A549 (cell line): ENCODE data around the gene ENPP1. TPM values are rescaled to one million over a fixed set of nuclear protein-coding genes. Genes with fewer than 3 reads are reported as not detected.

Experiments
- ATAC-seq, 2 experiments: fragments of 200-7000 bp in 1 of 2; fragments of >200 bp in 1 of 2; cut with Nextera tagmentation in 1 of 2; cut with Tn5 transposase in 1 of 2; 3 replicates each; pipeline versions ENCODE4 v1.8.0 to v1.9.1; 2018 to 2020; ENCODE audit warnings: mild to moderate bottlenecking in 1 of 2, moderate library complexity in 1 of 2
- CTCF ChIA-PET: fragments of 300-600 bp; sonication (Branson Sonifier 250); formaldehyde crosslinking; extraction: SDS; loops from one replicate; lab custom pipeline; 2021; ENCODE audit warnings: antibody characterized with exemption, inconsistent platforms; lab: Yijun Ruan, JAX
- POLR2A ChIA-PET: fragments of 350-600 bp; formaldehyde crosslinking; extraction: SDS; loops from one replicate; lab custom pipeline; 2021; ENCODE audit warnings: antibody characterized with exemption, inconsistent platforms; lab: Yijun Ruan, JAX
- DNase-seq, 2 experiments: peaks; one replicate each; pipeline versions ENCODE4 v3.0.0 to v3.0.0-alpha.2; 2011 to 2016; ENCODE audit warnings: low read depth in 1 of 2, low spot score in 1 of 2
- FAIRE-seq: peaks from 2 replicates; lab custom pipeline; 2011; peaks lifted over from hg19 to GRCh38; lab: Jason Lieb, UNC
- H3K27ac ChIP-seq, 2 experiments: fragments of >200 bp; sonication (Bioruptor Twin); formaldehyde crosslinking; 3 replicates each; pipeline ENCODE4 v1.5.1; 2016 to 2017
- H3K4me1 ChIP-seq: fragments of >200 bp; sonication (Bioruptor Twin); formaldehyde crosslinking; 3 replicates; pipeline ENCODE4 v1.6.1; 2016
- H3K4me2 ChIP-seq: fragments of >200 bp; sonication (Bioruptor Twin); formaldehyde crosslinking; 3 replicates; pipeline ENCODE4 v1.6.1; 2016
- H3K4me3 ChIP-seq: fragments of >200 bp; sonication (Bioruptor Twin); formaldehyde crosslinking; 3 replicates; pipeline ENCODE4 v1.5.1; 2016
- H3K9me3 ChIP-seq: fragments of >200 bp; sonication (Bioruptor Twin); formaldehyde crosslinking; 3 replicates; pipeline ENCODE4 v1.6.1; 2016
- ATOH8 ChIP-seq: fragments of 250-450 bp; sonication (Bioruptor Pico); IDR thresholded peaks from 2 replicates; pipeline ENCODE4 v1.5.0; 2020; ENCODE audit warnings: low read depth, mild to moderate bottlenecking, moderate library complexity
- CBX2 ChIP-seq: fragments of 200-600 bp; sonication (generic); IDR thresholded peaks from 2 replicates; pipeline ENCODE4 v1.6.1; 2016; ENCODE audit warnings: low read depth, mild to moderate bottlenecking, borderline replicate concordance
- CEBPB ChIP-seq, 2 experiments: fragments of >200 bp in 1 of 2; sonication (Bioruptor Twin) in 1 of 2; formaldehyde crosslinking in 1 of 2; IDR thresholded peaks; 2 replicates each; pipeline ENCODE4 v1.6.1; 2012 to 2016
- CTCF ChIP-seq: fragments of >200 bp; sonication (Bioruptor Twin); formaldehyde crosslinking; IDR thresholded peaks from 3 replicates; pipeline ENCODE4 v1.5.1; 2016
- E2F6 ChIP-seq: IDR thresholded peaks from 2 replicates; pipeline ENCODE4 v1.6.1; 2012; ENCODE audit warnings: low read depth, borderline replicate concordance
- ELK1 ChIP-seq: fragments of 150-350 bp; IDR thresholded peaks from 2 replicates; pipeline ENCODE4 v1.6.1; 2014; ENCODE audit warnings: low read depth, mild to moderate bottlenecking, low read length
- EP300 ChIP-seq, 2 experiments: fragments of >200 bp; sonication (Bioruptor Twin); formaldehyde crosslinking; IDR thresholded peaks; 2 replicates in 1 of 2; 3 replicates in 1 of 2; pipeline ENCODE4 v1.6.1; 2016 to 2017
- ESRRA ChIP-seq: fragments of 150-350 bp; IDR thresholded peaks from 2 replicates; pipeline ENCODE4 v1.6.1; 2014; ENCODE audit warnings: mild to moderate bottlenecking, low read length, borderline replicate concordance
- FOXS1 ChIP-seq: fragments of 250-450 bp; sonication (Bioruptor Pico); IDR thresholded peaks from 2 replicates; pipeline ENCODE4 v1.5.0; 2020; ENCODE audit warnings: mild to moderate bottlenecking, moderate library complexity
- HOXB13 ChIP-seq: fragments of 250-450 bp; sonication (Bioruptor Pico); IDR thresholded peaks from 2 replicates; pipeline ENCODE4 v1.5.0; 2020; ENCODE audit warnings: low read depth, mild to moderate bottlenecking, moderate library complexity
- HOXB5 ChIP-seq: fragments of 250-450 bp; sonication (Bioruptor Pico); IDR thresholded peaks from 2 replicates; pipeline ENCODE4 v1.5.0; 2020; ENCODE audit warnings: mild to moderate bottlenecking, moderate library complexity
- JUNB ChIP-seq: fragments of >200 bp; sonication (Bioruptor Twin); formaldehyde crosslinking; IDR thresholded peaks from 2 replicates; pipeline ENCODE4 v1.6.1; 2016
- MAZ ChIP-seq: fragments of 150-350 bp; IDR thresholded peaks from 2 replicates; pipeline ENCODE4 v1.6.1; 2014; ENCODE audit warnings: antibody characterized with exemption, low read depth, low read length, borderline replicate concordance
- MYC ChIP-seq: IDR thresholded peaks from 2 replicates; pipeline ENCODE4 v1.6.1; 2012; ENCODE audit warnings: mild to moderate bottlenecking, inconsistent platforms, low read length, improper control_type of control experiment, borderline replicate concordance
- PHF8 ChIP-seq: fragments of 200-600 bp; sonication (generic); IDR thresholded peaks from 2 replicates; pipeline ENCODE4 v1.6.1; 2016; ENCODE audit warnings: low read depth, mild to moderate bottlenecking, antibody characterized with exemption, moderate library complexity, borderline replicate concordance
- RAD21 ChIP-seq, 2 experiments: fragments of >200 bp in 1 of 2; sonication (Bioruptor Twin) in 1 of 2; formaldehyde crosslinking in 1 of 2; IDR thresholded peaks in 1 of 2; conservative IDR thresholded peaks in 1 of 2; 2 replicates in 1 of 2; 3 replicates in 1 of 2; pipeline ENCODE4 v1.6.1; 2012 to 2018; ENCODE audit warnings: inconsistent platforms in 1 of 2
- RARB ChIP-seq: fragments of 250-450 bp; sonication (Bioruptor Pico); IDR thresholded peaks from 2 replicates; pipeline ENCODE4 v1.8.0; 2021; ENCODE audit warnings: mild to moderate bottlenecking, moderate library complexity
- REST ChIP-seq: fragments of 200-600 bp; sonication (generic); IDR thresholded peaks from 2 replicates; pipeline ENCODE4 v1.6.1; 2016; ENCODE audit warnings: antibody characterized with exemption, mild to moderate bottlenecking, moderate library complexity
- RFX5 ChIP-seq: fragments of 450-650 bp; IDR thresholded peaks from 2 replicates; pipeline ENCODE4 v1.7.1; 2014; ENCODE audit warnings: antibody characterized with exemption, mild to moderate bottlenecking, moderate library complexity
- SMC3 ChIP-seq: fragments of >200 bp; sonication (Bioruptor Twin); formaldehyde crosslinking; IDR thresholded peaks from 3 replicates; pipeline ENCODE4 v1.6.1; 2018; ENCODE audit warnings: inconsistent platforms
- WGBS: methylation state at CpG from one replicate; pipeline ENCODE4 v1.1.6; 2017; ENCODE audit errors: missing lambda C conversion rate; 5-methylcytosine and 5-hydroxymethylcytosine counted together
- polyA plus RNA-seq, 4 experiments: library from polyadenylated mRNA; depleted of rRNA in 3 of 4; stranded (reverse); fragments of >200 nt; fragmentation: RNase III in 1 of 4; extraction: RNeasy Plus Mini Kit Qiagen cat#74134 plus additional on column Dnase treatment in 1 of 4; gene quantifications; 2 replicates in 3 of 4; 3 replicates in 1 of 4; pipeline ENCODE4 v1.2.3, GENCODE V29; 2011 to 2017

ENPP1 gene
- polyA plus RNA-seq, 2 of the 4 experiments (the other 2 are of a cell fraction), result 0.97 to 5.3 TPM

- POLR2A ChIA-PET, result no interaction called here
Observed at GRCh38 chr6:131909408-131910218, 101.8 kb downstream of the ENPP1 start.

GRCh38 chr6:131910219-131910589 lies 102.4 kb downstream of the ENPP1 start:
- TF ChIP-seq PHF8, result no peak
- TF ChIP-seq MYC, result no peak
- TF ChIP-seq FOXS1 (CRISPR knock-in tag), result no peak
- no peak for TF ChIP-seq ELK1
- no peak for TF ChIP-seq MAZ
- no peak for TF ChIP-seq REST
- TF ChIP-seq HOXB13 (CRISPR knock-in tag), result no peak
- TF ChIP-seq RARB (CRISPR knock-in tag), result no peak
- TF ChIP-seq ESRRA, result no peak
- TF ChIP-seq HOXB5 (CRISPR knock-in tag), result no peak
- no peak for TF ChIP-seq JUNB
- no peak for TF ChIP-seq ATOH8 (CRISPR knock-in tag)
- no peak for TF ChIP-seq CEBPB (IDR thresholded peaks at IDR 0.05)
- TF ChIP-seq RFX5, result no peak
- no peak for TF ChIP-seq EP300 (IDR thresholded peaks at IDR 0.05)
- TF ChIP-seq CBX2, result no peak
- Histone ChIP-seq H3K4me3 (no peak overlapping the region), H3K4me2 (no peak overlapping the region), H3K27ac (no peak overlapping the region), H3K9me3 (no peaks in the 10 kb centered on the region), H3K4me1 (no peaks in the 10 kb centered on the region)
- WGBS, result 88% methylated on average over 1 of the region's 1 CpG
- ChIA-PET CTCF (interaction anchor here (0.7 to 6.9 kb wide), 24 partner anchors 8 to 265 kb away, joined by 3 to 72 read pairs (median 3); partner anchors contain the start of gene ENPP1), POLR2A (no interaction called here)
- ATAC-seq (no peak), DNase-seq (no peak), FAIRE-seq (no peak)

More at GRCh38 chr6:131909408-131910218, 101.8 kb downstream of the ENPP1 start:
- no peak for TF ChIP-seq E2F6
- peak; percentile 86 for TF ChIP-seq SMC3
- peak; percentile 80 for TF ChIP-seq CTCF
- peak; percentile 78 to 84 for TF ChIP-seq RAD21 (conservative IDR thresholded peaks at IDR 0.05 in 1 of 2, IDR thresholded peaks at IDR 0.05 in 1 of 2)
- TF ChIP-seq, all 56 proteins: peak for 3
- Histone ChIP-seq H3K9me3 (no peaks in the 10 kb centered on the region), H3K4me3 (no peak overlapping the region), H3K4me1 (no peaks in the 10 kb centered on the region), H3K27ac (no peak overlapping the region), H3K4me2 (no peak overlapping the region)
- 64% methylated on average over 4 of the region's 4 CpGs for WGBS
- CTCF ChIA-PET, result interaction anchor here (0.5 to 6.9 kb wide), 26 partner anchors 8 to 322 kb away, joined by 3 to 72 read pairs (median 3); partner anchors contain the start of gene ENPP1
- DNase-seq (peak; percentile 27 to 63), ATAC-seq (peak; percentile 90 to 95), FAIRE-seq (no peak)
